Measurements from ENCODE around the gene NFKBIB.

GRCh38 chr19:38883286-38883685 lies 16.5 kb upstream of the NFKBIB start:
- no peak for TF ChIP-seq CTCF (IDR thresholded peaks at IDR 0.05; ENCODE audit: poor library complexity, severe bottlenecking)
- no peak for TF ChIP-seq EP300 (conservative IDR thresholded peaks at IDR 0.05; ENCODE audit: poor library complexity, severe bottlenecking)
- TF ChIP-seq EZH2 (IDR thresholded peaks at IDR 0.05; ENCODE audit: borderline replicate concordance, insufficient read depth, low read length, poor library complexity, severe bottlenecking): no peak
- TF ChIP-seq SMC3 (conservative IDR thresholded peaks at IDR 0.05; ENCODE audit: poor library complexity): no peak
- TF ChIP-seq POLR2AphosphoS5 (IDR thresholded peaks at IDR 0.05): no peak
- no peak for TF ChIP-seq REST (IDR thresholded peaks at IDR 0.05; ENCODE audit: borderline replicate concordance)
- no peak for TF ChIP-seq RAD21 (conservative IDR thresholded peaks at IDR 0.05)
